ENCODE measurements around the gene ROR1.

- TF ChIP-seq CTCF (IDR thresholded peaks at IDR 0.05; ENCODE audit: extremely low read depth in 1 of 2, insufficient read depth in 1 of 2, low read depth in 1 of 2, low read length in 2 of 2) (no peak), POLR2AphosphoS5 (IDR thresholded peaks at IDR 0.05; ENCODE audit: insufficient read depth, low read depth, low read length) (no peak), POLR2A (IDR thresholded peaks at IDR 0.05; ENCODE audit: low read depth, low read length) (no peak), MYC (IDR thresholded peaks at IDR 0.05; ENCODE audit: low read depth, low read length) (no peak)
Measured at GRCh38 chr1:63833363-63834119, 59.7 kb downstream of the ROR1 start.

Data from endothelial cell of umbilical vein (primary cell).